IMR-90 (cell line): ENCODE results near the gene ARHGEF3. TPM values are rescaled to one million over a fixed set of nuclear protein-coding genes. Genes with fewer than 3 reads are reported as not detected.

Experiments
- ATAC-seq: fragments of 200-7000 bp; cut with Tn5 transposase; 2 replicates; pipeline ENCODE4 v1.9.1; 2020; ENCODE audit warnings: low read depth, mild to moderate bottlenecking, moderate library complexity
- Bru-seq: library from RNA; stranded (reverse); fragments of 400-500 nt; gene quantifications from one replicate; lab custom pipeline; 2021; lab: Mats Ljungman, UMichigan
- BruChase-seq, 2 experiments: library from RNA; stranded (reverse); fragments of 400-500 nt; gene quantifications; one replicate each; lab custom pipeline; 2021; lab: Mats Ljungman, UMichigan
- BruUV-seq: library from RNA; stranded (reverse); fragments of 400-500 nt; replicated peaks from 2 replicates; lab custom pipeline; 2021; lab: Mats Ljungman, UMichigan
- CTCF ChIA-PET: fragments of 300-600 bp; formaldehyde crosslinking; extraction: SDS; loops from one replicate; lab custom pipeline; 2021; ENCODE audit warnings: antibody characterized with exemption; lab: Yijun Ruan, JAX
- POLR2A ChIA-PET: fragments of 300-600 bp; sonication (Branson Sonifier 250); formaldehyde crosslinking; loops from one replicate; lab custom pipeline; 2022; ENCODE audit warnings: antibody characterized with exemption; ENCODE audit not compliant: unreplicated experiment; lab: Charles Lee
- DNase-seq: peaks from one replicate; pipeline ENCODE4 v3.0.0; 2013
- H2AFZ ChIP-seq: replicated peaks from 2 replicates; pipeline ENCODE3; 2013; ENCODE audit warnings: low read length, mild to moderate bottlenecking; ENCODE audit not compliant: poor library complexity
- H2AK5ac ChIP-seq: 2 replicates; pipeline ENCODE4 v1.6.1; 2013; ENCODE audit warnings: low read depth, low read length, inconsistent platforms
- H2AK9ac ChIP-seq: replicated peaks from 2 replicates; pipeline ENCODE3; 2013; ENCODE audit warnings: mild to moderate bottlenecking, low read depth, low read length, moderate library complexity; ENCODE audit not compliant: poor library complexity
- H2BK120ac ChIP-seq: 2 replicates; pipeline ENCODE4 v1.6.1; 2013; ENCODE audit warnings: low read depth, low read length, inconsistent platforms
- H2BK15ac ChIP-seq: 3 replicates; pipeline ENCODE4 v1.6.1; 2013; ENCODE audit warnings: low read depth, low read length, inconsistent platforms
- H2BK20ac ChIP-seq: 2 replicates; pipeline ENCODE4 v1.6.1; 2013; ENCODE audit warnings: low read depth, mild to moderate bottlenecking, inconsistent platforms, low read length, moderate library complexity
- H2BK5ac ChIP-seq: 2 replicates; pipeline ENCODE4 v1.6.1; 2013; ENCODE audit warnings: mild to moderate bottlenecking, low read depth, low read length, inconsistent platforms; ENCODE audit not compliant: poor library complexity, severe bottlenecking
- H3K14ac ChIP-seq: replicated peaks from 2 replicates; pipeline ENCODE4 v1.6.1; 2013; ENCODE audit warnings: low read depth, low read length, inconsistent platforms
- H3K18ac ChIP-seq: 2 replicates; pipeline ENCODE4 v1.6.1; 2013; ENCODE audit warnings: low read depth, low read length, control low read depth
- H3K23ac ChIP-seq: 2 replicates; pipeline ENCODE4 v1.6.1; 2013; ENCODE audit warnings: low read depth, low read length, inconsistent platforms
- H3K27ac ChIP-seq: 2 replicates; pipeline ENCODE4 v1.5.1; 2013; ENCODE audit warnings: mild to moderate bottlenecking, control low read depth, low read length; ENCODE audit not compliant: insufficient read depth
- H3K27me3 ChIP-seq: 2 replicates; pipeline ENCODE4 v1.6.1; 2013; ENCODE audit warnings: low read length; ENCODE audit not compliant: control insufficient read depth, insufficient read depth
- H3K36me3 ChIP-seq: 2 replicates; pipeline ENCODE4 v1.6.1; 2013; ENCODE audit warnings: low read length, mixed read lengths; ENCODE audit not compliant: control insufficient read depth, insufficient read depth
- H3K4ac ChIP-seq: 2 replicates; pipeline ENCODE4 v1.6.1; 2013; ENCODE audit warnings: low read depth, low read length, inconsistent platforms
- H3K4me1 ChIP-seq: 2 replicates; pipeline ENCODE4 v1.6.1; 2013; ENCODE audit warnings: low read length, mixed read lengths; ENCODE audit not compliant: control insufficient read depth, insufficient read depth
- H3K4me2 ChIP-seq: 2 replicates; pipeline ENCODE4 v1.6.1; 2013; ENCODE audit warnings: low read depth, mild to moderate bottlenecking, control low read depth, low read length, moderate library complexity
- H3K4me3 ChIP-seq: 2 replicates; pipeline ENCODE4 v1.5.1; 2013; ENCODE audit warnings: low read depth, mild to moderate bottlenecking, control low read depth, low read length, moderate library complexity; ENCODE audit not compliant: insufficient read depth
- H3K56ac ChIP-seq: 2 replicates; pipeline ENCODE4 v1.6.1; 2013; ENCODE audit warnings: low read length, inconsistent platforms; ENCODE audit not compliant: insufficient read depth; ENCODE audit errors: extremely low read depth
- H3K79me1 ChIP-seq, 2 experiments: 2 replicates each; pipeline ENCODE4 v1.6.1; 2013; ENCODE audit warnings: low read length in 2 of 2, inconsistent platforms in 1 of 2, low read depth in 1 of 2
- H3K9ac ChIP-seq: 2 replicates; pipeline ENCODE4 v1.6.1; 2013; ENCODE audit warnings: low read depth, low read length, control low read depth
- H3K9me1 ChIP-seq: 2 replicates; pipeline ENCODE4 v1.6.1; 2013; ENCODE audit warnings: low read length, inconsistent platforms; ENCODE audit not compliant: insufficient read depth
- H3K9me3 ChIP-seq: 2 replicates; pipeline ENCODE4 v1.6.1; 2013; ENCODE audit warnings: low read length; ENCODE audit not compliant: control insufficient read depth, insufficient read depth
- H4K20me1 ChIP-seq: 2 replicates; pipeline ENCODE4 v1.6.1; 2013; ENCODE audit warnings: low read length, inconsistent platforms; ENCODE audit not compliant: insufficient read depth
- H4K5ac ChIP-seq: 2 replicates; pipeline ENCODE4 v1.6.1; 2013; ENCODE audit warnings: mild to moderate bottlenecking, low read depth, low read length, control low read depth
- H4K8ac ChIP-seq, 2 experiments: 2 replicates each; pipeline ENCODE4 v1.6.1; 2013; ENCODE audit warnings: low read depth in 2 of 2, low read length in 2 of 2, control low read depth in 1 of 2, inconsistent platforms in 1 of 2
- H4K91ac ChIP-seq: 2 replicates; pipeline ENCODE4 v1.6.1; 2013; ENCODE audit warnings: low read depth, low read length, inconsistent platforms; ENCODE audit not compliant: insufficient read depth
- CEBPB ChIP-seq: IDR thresholded peaks from 2 replicates; pipeline ENCODE4 v1.6.1; 2012; ENCODE audit warnings: low read depth, low read length, improper control_type of control experiment
- CHD1 ChIP-seq: IDR thresholded peaks from 2 replicates; pipeline ENCODE4 v1.6.1; 2012; ENCODE audit warnings: low read depth, low read length, improper control_type of control experiment
- CTCF ChIP-seq: conservative IDR thresholded peaks from 2 replicates; pipeline ENCODE4 v1.5.1; 2012; ENCODE audit warnings: mild to moderate bottlenecking, low read depth, low read length, improper control_type of control experiment
- ELK1 ChIP-seq: fragments of 150-350 bp; IDR thresholded peaks from 2 replicates; pipeline ENCODE4 v1.6.1; 2016; ENCODE audit warnings: low read depth, mild to moderate bottlenecking, low read length, moderate library complexity, borderline replicate concordance
- MAFK ChIP-seq: IDR thresholded peaks from 2 replicates; pipeline ENCODE4 v1.6.1; 2012; ENCODE audit warnings: low read depth, low read length, improper control_type of control experiment
- MAZ ChIP-seq: IDR thresholded peaks from 2 replicates; pipeline ENCODE4 v1.6.1; 2012; ENCODE audit warnings: low read depth, mild to moderate bottlenecking, low read length, improper control_type of control experiment, moderate library complexity, borderline replicate concordance
- MXI1 ChIP-seq: IDR thresholded peaks from 2 replicates; pipeline ENCODE4 v1.6.1; 2012; ENCODE audit warnings: low read depth, mild to moderate bottlenecking, low read length, moderate library complexity, borderline replicate concordance
- NFE2L2 ChIP-seq: fragments of 150-350 bp; IDR thresholded peaks from 2 replicates; pipeline ENCODE4 v1.6.1; 2016; ENCODE audit warnings: low read depth, mild to moderate bottlenecking, low read length
- RCOR1 ChIP-seq: IDR thresholded peaks from 2 replicates; pipeline ENCODE4 v1.6.1; 2012; ENCODE audit warnings: mild to moderate bottlenecking, low read length, improper control_type of control experiment; ENCODE audit not compliant: insufficient replicate concordance
- USF2 ChIP-seq: fragments of 150-350 bp; IDR thresholded peaks from 2 replicates; pipeline ENCODE4 v1.6.1; 2017; ENCODE audit warnings: mild to moderate bottlenecking, antibody characterized with exemption, low read length, low read depth
- WGBS, 2 experiments: methylation state at CpG; one replicate each; pipeline versions ENCODE4 v1.1.5 to v1.1.7; 2013; ENCODE audit warnings: missing lambda C conversion rate in 2 of 2; ENCODE audit not compliant: insufficient read length in 1 of 2; ENCODE audit errors: extremely low coverage in 2 of 2; 5-methylcytosine and 5-hydroxymethylcytosine counted together
- dilution Hi-C: fragments of 300-500 bp; cut with HindIII; formaldehyde crosslinking; loops from one replicate; pipeline ENCODE4 v1.14.3; 2018; ENCODE audit warnings: low sequenced_read_pairs; ENCODE audit not compliant: unreplicated experiment
- in situ Hi-C: fragments of 300-500 bp; cut with MboI; formaldehyde crosslinking; loops from 3 replicates; pipeline ENCODE4 v1.14.3; 2019; ENCODE audit warnings: low sequenced_read_pairs, inconsistent platforms, mixed read lengths
- intact Hi-C: fragments of 100-400 bp; cut with micrococcal nuclease; formaldehyde crosslinking; loops from 2 replicates; pipeline ENCODE4 v1.10.0; 2022
- long read RNA-seq: library from polyadenylated mRNA; unstranded; transcript quantifications from one replicate; pipeline ENCODE4 v2.0.0, GENCODE V29; 2021; ENCODE audit not compliant: unreplicated experiment
- polyA plus RNA-seq, 3 experiments: library from polyadenylated mRNA; depleted of rRNA; stranded (reverse); fragments of >200 nt; gene quantifications; 2 replicates each; pipeline ENCODE4 v1.2.3, GENCODE V29; 2012; ENCODE audit warnings: low replicate concordance in 1 of 3
- total RNA-seq: library from RNA; depleted of rRNA; stranded (reverse); fragments of >200 nt; gene quantifications from 2 replicates; pipeline ENCODE4 v1.2.3, GENCODE V29; 2012; rRNA removed

ARHGEF3 gene
- total RNA-seq: 2.3 and 2.5 TPM in 2 replicates
- 2.1 and 2.4 TPM in 2 replicates for polyA plus RNA-seq (2012; rRNA removed)
- 1.2 and 1.9 TPM in 2 replicates for polyA plus RNA-seq (2012; cell fraction: cytosol; rRNA removed)
- 0.71 and 2.2 TPM in 2 replicates for polyA plus RNA-seq (2012; cell fraction: nucleus; rRNA removed; ENCODE audit: low replicate concordance)
- Bru-seq, nascent RNA: percentile 49 among the genes with signal in this experiment
- BruChase-seq, experiment 1, labeled RNA remaining after a 6-hour chase: percentile 50 among the genes with signal in this experiment
- BruChase-seq, experiment 2, labeled RNA remaining after a 2-hour chase: percentile 47 among the genes with signal in this experiment
- long read RNA-seq, partial matches to known transcripts: 1 of 5 reads
- long read RNA-seq, other reads (novel, unspliced or antisense): 0 of 5 reads

- POLR2A ChIA-PET: interaction anchor here (1.1 kb wide), 1 partner anchor 11 kb away, joined by 3 read pairs; no protein-coding TSS in a partner anchor
- H2BK120ac ChIP-seq: no peak within 1 kb of the TSS; the same call in 1 of the 2 replicates
- no peak within 1 kb of the TSS for H4K5ac ChIP-seq
- peak within 1 kb of the TSS; percentile 15 for H2AK9ac ChIP-seq
- peak within 1 kb of the TSS; percentile 73 for H3K4me3 ChIP-seq
- DNase-seq (peak; percentile 48), ATAC-seq (peak; percentile 99)
- peak within 1 kb of the TSS; percentile 68; the same call in 1 of the 2 replicates for H3K23ac ChIP-seq
- peaks cover 3% of the 10 kb centered on the region; the same call in 1 of the 2 replicates for H3K4me1 ChIP-seq
- no peaks in the 10 kb centered on the region for H4K20me1 ChIP-seq
- H3K27ac ChIP-seq: no peak within 1 kb of the TSS
- no peak within 1 kb of the TSS for H3K18ac ChIP-seq
- intact Hi-C loops: loop anchor here (1.0 kb wide), 1 partner anchor 187 kb away; no protein-coding TSS in a partner anchor
- H2BK20ac ChIP-seq: no peak within 1 kb of the TSS
- 0 out of 4 replicates have a peak within 1 kb of the TSS, but pooled peaks of 1 of the 2 experiments have one; percentile 5 for H4K8ac ChIP-seq
- H3K14ac ChIP-seq: peak within 1 kb of the TSS; percentile 60
- 0 out of 4 replicates have a peak, but pooled peaks cover 0 to 2% of the 10 kb centered on the region in 2 experiments for H3K79me1 ChIP-seq
- H3K36me3 ChIP-seq: no peaks in the 10 kb centered on the region
- in situ Hi-C loops: no loop called here
- no peaks in the 10 kb centered on the region for H3K9me3 ChIP-seq
- no peak within 1 kb of the TSS for H2BK5ac ChIP-seq
- CTCF ChIA-PET: interaction anchor here (0.6 to 1.1 kb wide), 6 partner anchors 10 to 421 kb away, joined by 3 to 4 read pairs (median 4); no protein-coding TSS in a partner anchor
- WGBS, 2 experiments: 0% methylated on average over 18 of the region's 60 CpGs; no CpG with 5 or more reads in 1 of the 2 experiments
- H4K91ac ChIP-seq: no peak within 1 kb of the TSS
- peak within 1 kb of the TSS; percentile 54 for H3K9ac ChIP-seq
- H3K4ac ChIP-seq: peak within 1 kb of the TSS; percentile 58
- H3K27me3 ChIP-seq: peaks cover 5% of the 10 kb centered on the region; the same call in 1 of the 2 replicates
- peak within 1 kb of the TSS; percentile 91 for H3K4me2 ChIP-seq
- no peak within 1 kb of the TSS for H2AK5ac ChIP-seq
- dilution Hi-C loops: no loop called here
- BruUV-seq: no TSS peak
- H3K56ac ChIP-seq: no peak within 1 kb of the TSS
- H3K9me1 ChIP-seq: no peaks in the 10 kb centered on the region
- no peak within 1 kb of the TSS for H2BK15ac ChIP-seq
- peak within 1 kb of the TSS; percentile 96 for H2AFZ ChIP-seq
- peak; percentile 78; the same call in 1 of the 2 replicates for TF ChIP-seq MXI1
- peak; percentile 27 for TF ChIP-seq CTCF
- no peak for TF ChIP-seq MAFK
- no peak for TF ChIP-seq CHD1
- no peak for TF ChIP-seq MAZ
- TF ChIP-seq USF2: peak; percentile 83
- no peak for TF ChIP-seq RCOR1
- no peak for TF ChIP-seq NFE2L2
- TF ChIP-seq CEBPB: no peak
- no peak for TF ChIP-seq ELK1
These were observed at the start of gene ARHGEF3 for GRCh38 chr3:56801662-56802377. Gene ARHGEF3, minus strand, starts transcription at chr3:56801949. Its CDS starts 151 bp downstream, at chr3:56801798.
